Measurements from ENCODE around the gene PDE10A.
"Not testable (repeated sequence)": the region's sequence is repeated elsewhere in the genome, so short reads cannot be mapped to it uniquely, and the experiment has no call there.

The PDE10A gene

GRCh38 chr6:165580136-165580535, 82.9 kb downstream of the PDE10A start:
- FAIRE-seq, result no peak

DNA sequence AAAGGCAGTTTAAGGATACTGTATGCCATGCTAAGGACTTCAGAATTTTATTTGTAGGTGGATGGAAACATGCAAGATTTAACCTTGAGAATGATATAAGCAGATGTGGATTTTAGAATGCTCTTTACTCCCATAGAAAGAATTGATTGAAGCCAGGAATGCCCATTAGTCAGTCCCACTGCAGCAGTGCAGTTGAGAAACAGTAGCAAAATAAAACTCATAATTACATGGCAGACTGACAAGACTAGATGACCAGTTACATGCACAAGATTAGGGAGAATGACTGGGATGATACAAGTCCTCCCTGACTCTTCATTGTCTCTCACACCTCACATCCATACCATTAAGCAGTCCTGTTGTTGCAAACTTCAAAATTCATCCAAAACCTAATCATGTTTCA, 83.9 kb downstream of the PDE10A start:
- no peak for FAIRE-seq

DNA sequence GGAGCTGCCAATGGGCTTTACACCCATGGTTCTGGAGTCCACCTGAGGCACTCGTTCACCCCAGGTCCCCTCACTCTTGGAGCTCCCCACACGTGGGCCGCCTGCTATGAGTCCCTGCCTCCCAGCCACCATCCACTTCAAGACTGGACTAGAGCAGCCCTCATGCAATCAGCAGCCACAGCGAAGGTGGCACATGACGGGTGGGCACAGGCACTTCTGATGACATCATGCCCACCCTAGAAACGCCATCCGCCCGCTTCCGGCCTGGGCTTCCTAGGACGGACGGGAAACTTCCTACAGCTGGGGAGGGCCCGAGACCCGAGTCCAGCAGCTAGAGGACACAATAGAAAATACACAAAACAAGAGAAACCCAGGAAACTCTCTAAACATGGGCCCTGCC, 85.5 kb downstream of the PDE10A start:
- FAIRE-seq, result no peak

- no peak for FAIRE-seq
Observed at GRCh38 chr6:165575158-165575549, 87.9 kb downstream of the PDE10A start.

DNA sequence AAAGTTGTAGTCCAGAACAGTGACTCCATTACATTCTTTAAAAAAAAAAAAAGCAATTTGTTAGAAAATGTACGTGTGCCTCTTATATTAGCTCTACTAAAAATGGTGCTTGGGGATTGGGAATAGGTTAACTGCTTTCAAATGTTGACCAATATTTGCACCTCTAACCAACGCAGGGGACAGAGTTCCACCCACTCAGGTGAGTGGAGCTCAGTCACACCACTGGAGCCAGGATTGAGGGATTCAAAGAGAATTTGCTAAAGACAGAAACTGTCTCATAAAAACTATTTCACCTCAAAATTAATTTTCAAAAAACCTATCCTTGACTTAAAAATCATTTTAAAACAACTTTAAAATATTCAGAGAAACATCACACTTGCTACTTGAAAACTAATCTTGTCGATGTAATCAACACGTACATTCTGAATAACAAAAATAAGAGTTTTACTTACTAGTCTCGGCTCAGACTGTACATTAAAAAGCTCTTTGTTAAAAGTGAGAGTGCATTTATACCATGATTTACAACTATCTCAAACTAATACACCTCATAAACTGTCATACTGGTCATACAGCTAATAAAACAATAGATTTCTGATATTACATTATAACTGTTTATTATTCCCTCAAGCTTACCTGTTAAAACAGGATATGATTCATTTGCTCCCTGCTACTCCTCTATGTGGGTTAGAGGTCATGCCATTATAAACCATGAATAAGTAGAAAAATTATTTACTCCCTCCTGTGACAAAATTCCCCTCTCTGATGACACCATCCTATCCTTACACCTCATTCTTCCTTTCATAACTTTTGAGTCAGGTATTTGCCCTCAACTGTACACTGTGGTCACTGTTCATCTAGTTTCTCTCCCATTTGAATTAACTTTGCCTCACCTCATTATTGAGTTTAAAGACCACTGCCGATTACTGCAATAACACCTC, 88.6 kb downstream of the PDE10A start:
- FAIRE-seq, result peak; percentile 47

- FAIRE-seq, result peak; percentile 68
Observed at GRCh38 chr6:165573671-165574070, 89.4 kb downstream of the PDE10A start.

GRCh38 chr6:165571721-165572132, 91.3 kb downstream of the PDE10A start:
- FAIRE-seq, result no peak

DNA sequence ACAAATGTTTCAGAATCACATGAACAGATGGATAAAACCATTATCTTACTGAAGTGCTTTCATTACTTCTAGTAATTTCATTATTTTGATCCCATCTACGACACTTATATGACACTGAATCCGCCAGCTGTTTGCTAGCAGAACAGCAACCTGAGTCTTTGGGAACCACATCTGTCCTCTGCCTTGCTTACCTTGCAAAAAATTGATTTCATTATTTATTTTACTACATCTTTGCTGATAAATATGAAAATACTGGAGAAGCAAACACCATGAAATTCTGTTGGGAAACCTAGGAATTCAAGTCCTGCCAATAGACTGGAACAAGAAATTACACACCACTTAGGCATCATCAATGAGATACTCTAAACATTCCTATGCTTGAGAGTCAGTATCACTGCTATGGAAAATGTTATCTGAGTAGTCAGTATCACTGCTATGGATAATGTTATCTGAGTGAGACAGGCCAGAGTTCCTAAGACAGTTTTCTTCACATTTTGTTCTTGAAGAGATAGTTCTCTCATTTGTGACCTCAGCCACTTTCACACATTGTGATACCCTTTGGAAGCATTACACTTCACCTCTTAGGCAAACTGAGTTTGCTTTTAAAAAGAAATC, 91.9 kb downstream of the PDE10A start:
- no peak for FAIRE-seq

- no peak for FAIRE-seq
Observed at GRCh38 chr6:165568326-165568725, 94.7 kb downstream of the PDE10A start.

- FAIRE-seq, result no peak
Observed at GRCh38 chr6:165566088-165566828, 96.8 kb downstream of the PDE10A start.

GRCh38 chr6:165562421-165563090, 100.5 kb downstream of the PDE10A start:
- no peak for FAIRE-seq

- FAIRE-seq, result no peak
Observed at GRCh38 chr6:165559632-165560031, 103.4 kb downstream of the PDE10A start.

DNA sequence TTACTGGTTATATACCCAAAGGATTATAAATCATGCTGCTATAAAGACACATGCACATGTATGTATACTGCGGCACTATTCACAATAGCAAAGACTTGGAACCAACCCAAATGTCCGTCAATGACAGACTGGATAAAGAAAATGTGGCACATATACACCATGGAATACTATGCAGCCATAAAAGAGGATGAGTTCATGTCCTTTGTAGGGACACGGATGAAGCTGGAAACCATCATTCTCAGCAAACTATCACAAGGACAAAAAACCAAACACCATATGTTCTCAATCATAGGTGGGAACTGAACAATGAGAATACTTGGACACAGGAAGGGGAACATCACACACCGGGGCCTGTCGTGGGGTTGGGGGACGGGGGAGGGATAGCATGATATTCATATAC, 104.9 kb downstream of the PDE10A start:
- not testable (repeated sequence) for FAIRE-seq

GRCh38 chr6:165557674-165558073, 105.4 kb downstream of the PDE10A start:
- FAIRE-seq, result no peak

DNA sequence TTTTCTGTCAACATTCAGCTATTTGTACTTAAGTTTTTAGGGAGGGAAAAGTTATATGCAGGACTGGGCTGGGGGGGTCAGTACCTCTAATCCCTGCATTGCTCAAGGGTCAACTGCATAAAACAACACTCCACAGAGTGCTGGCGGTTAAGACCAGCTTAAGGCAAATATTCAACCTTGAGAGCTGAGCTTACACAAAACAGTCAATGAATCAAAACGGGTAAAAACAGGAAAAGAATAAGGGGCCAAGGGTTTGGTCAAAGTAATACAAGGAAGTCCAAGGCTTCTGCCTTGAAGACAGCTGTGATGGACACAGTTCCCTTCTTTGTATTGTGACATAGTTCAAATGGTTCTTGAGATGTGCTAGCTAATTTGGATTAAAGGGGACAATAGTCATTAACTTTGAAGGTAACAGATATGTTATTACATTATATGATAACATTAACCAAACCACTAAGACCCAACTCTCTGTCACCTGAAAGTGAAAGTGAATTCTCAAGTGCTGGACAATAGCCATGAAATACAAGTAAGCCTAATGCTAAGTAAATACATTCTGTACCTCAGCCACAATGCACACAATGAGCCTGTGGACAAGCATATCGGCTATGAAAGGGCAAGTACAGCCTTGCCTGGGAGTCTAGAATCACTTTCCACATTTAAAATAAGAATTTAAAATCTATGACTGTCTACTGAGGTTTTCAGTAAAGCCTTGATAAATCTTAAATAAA, 106.8 kb downstream of the PDE10A start:
- FAIRE-seq, result peak; percentile 96

DNA sequence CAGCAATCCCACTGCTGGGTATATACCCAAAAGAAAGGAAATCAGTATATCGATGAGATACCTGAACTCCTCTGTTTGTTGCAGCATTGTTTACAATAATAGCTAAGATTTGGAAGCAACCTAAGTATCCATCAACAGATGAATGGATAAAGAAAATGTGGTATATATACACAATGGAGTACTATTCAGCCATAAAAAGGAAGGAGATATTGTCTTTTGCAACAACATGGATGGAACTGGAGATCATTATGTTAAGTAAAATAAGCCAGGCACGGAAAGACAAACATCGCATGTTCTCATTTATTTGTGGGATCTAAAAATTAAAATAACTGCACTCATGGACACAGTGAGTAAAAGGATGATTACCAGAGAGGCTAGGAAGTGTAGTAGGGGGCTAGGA, 108.4 kb downstream of the PDE10A start:
- not testable (repeated sequence) for FAIRE-seq

DNA sequence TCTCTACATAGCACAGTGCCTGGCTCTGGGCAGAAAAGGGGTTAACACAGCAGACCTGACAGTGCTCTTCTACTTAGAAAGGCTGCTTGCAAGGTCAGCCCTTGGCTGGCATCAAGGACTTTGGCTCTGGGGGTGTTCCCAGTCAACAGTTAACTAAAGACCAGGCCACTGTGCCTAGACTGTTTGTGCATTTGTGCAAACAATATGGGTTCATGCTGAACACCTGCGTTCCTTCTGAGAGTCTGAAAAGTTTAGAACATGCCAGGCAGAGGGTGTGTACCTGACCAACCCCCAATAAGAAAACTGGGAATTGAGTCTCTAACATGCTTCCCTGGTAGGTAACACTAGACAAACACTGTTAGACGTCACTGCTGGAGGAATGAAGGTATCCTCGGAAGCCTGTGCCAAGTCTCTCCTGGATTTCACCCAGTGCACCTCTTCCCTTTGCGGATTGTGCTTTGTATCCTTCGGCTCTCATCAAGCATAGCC, 110.7 kb downstream of the PDE10A start:
- FAIRE-seq, result no peak

DNA sequence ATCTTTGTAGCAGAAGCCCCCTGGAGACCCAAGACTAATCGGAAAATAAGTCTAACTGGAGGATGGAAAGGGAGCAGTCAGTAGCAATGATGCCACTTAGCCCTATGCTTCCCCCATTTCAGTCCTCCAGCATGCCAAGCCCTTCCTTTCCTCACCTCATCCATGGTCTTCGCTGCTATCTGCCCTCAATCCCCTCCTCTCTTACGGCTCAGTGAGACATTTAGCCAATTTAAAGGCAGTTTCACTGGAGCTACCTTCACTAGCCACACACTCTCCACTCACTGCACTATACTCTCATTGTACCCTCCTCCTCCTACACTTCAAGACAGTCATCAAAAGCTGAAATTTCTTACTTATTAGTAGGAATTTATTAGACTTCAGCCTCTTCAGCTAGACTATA, 111.2 kb downstream of the PDE10A start:
- no peak for FAIRE-seq

DNA sequence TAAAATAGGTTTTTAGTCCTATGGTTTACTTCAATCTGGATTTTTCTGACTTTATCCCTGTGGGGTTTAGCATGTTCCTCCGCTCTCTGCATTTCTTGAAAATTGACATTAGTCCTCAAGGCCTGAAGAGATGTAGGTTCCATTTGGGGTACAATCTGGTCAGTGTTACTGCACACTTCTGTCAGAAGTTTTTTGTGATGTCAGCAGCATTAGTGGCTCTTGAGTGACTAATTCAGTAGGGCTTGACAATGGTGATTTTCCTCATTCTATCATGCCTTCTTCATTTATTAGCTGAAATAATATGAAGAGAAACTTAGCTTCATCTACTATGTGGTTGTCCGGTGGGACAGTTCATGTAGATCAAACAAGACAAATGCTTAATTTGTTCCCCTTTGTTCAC, 114.6 kb downstream of the PDE10A start:
- FAIRE-seq, result no peak

GRCh38 chr6:165545806-165546205, 117.2 kb downstream of the PDE10A start:
- no peak for FAIRE-seq

DNA sequence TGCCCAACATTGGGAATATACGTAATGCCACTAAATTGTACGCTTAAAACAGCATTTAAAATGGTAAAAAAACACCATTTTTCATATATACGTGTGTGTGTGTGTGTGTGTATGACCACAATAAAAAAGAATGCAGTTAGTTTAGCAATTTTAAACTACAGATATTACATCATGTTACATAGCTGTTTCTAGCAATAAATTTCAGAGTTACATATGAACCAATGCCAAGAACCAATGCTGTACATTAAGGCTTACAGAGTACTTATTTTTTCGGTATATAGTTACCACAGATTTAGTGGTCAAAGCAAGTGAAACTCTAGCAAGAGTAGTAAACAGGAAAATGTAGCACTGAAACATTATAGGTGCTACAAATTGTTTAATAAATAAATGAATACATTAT, 119.3 kb downstream of the PDE10A start:
- no peak for FAIRE-seq

GRCh38 chr6:165536911-165537310, 126.1 kb downstream of the PDE10A start:
- FAIRE-seq, result no peak

Measured in islet of Langerhans (tissue), 1 donor.